ENCODE measurements around the gene RBM23.

Gene RBM23

GRCh38 chr14:22928237-22929103, 9.5 kb upstream of the RBM23 start:
- no peak for TF ChIP-seq CTCF (IDR thresholded peaks at IDR 0.05; ENCODE audit: extremely low read depth, insufficient read depth, missing control alignments)
- no peak for DNase-seq (ENCODE audit: low spot score)
- in situ Hi-C loops (cut with MboI; ENCODE audit: low pct_unique_long_range_greater_than_20kb, low sequenced_read_pairs, unreplicated experiment) = no loop called here

DNA sequence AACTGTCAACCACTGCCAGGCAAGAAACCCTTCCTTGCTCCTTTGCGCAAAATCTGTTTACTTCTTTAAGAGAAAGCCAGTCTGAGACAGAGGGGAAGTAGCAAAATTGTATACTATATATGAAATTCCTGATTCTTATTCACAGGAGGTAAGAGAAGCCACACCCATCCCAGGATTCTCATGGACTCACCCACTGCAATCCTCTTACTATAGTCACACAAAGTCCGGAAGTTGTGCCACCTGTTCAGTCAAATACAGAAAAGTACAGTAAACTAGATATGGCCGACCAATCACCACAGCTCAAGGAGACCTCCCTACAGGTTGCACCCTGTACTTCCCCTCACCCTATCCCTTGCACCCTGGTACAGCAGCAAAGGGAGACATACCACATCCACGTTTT, 7.4 kb upstream of the RBM23 start:
- in situ Hi-C loops (cut with MboI; ENCODE audit: low pct_unique_long_range_greater_than_20kb, low sequenced_read_pairs, unreplicated experiment) = no loop called here
- no peak for DNase-seq (ENCODE audit: low spot score)
- TF ChIP-seq CTCF (IDR thresholded peaks at IDR 0.05; ENCODE audit: extremely low read depth, insufficient read depth, missing control alignments) = no peak

- no peak for DNase-seq (ENCODE audit: low spot score)
- in situ Hi-C loops (cut with MboI; ENCODE audit: low pct_unique_long_range_greater_than_20kb, low sequenced_read_pairs, unreplicated experiment) = no loop called here
- no peak for TF ChIP-seq CTCF (IDR thresholded peaks at IDR 0.05; ENCODE audit: extremely low read depth, insufficient read depth, missing control alignments)
Observed at GRCh38 chr14:22925513-22925912, 6.6 kb upstream of the RBM23 start.

- in situ Hi-C loops (cut with MboI; ENCODE audit: low pct_unique_long_range_greater_than_20kb, low sequenced_read_pairs, unreplicated experiment) = no loop called here
- TF ChIP-seq CTCF (IDR thresholded peaks at IDR 0.05; ENCODE audit: extremely low read depth, insufficient read depth, missing control alignments) = no peak
- no peak for DNase-seq (ENCODE audit: low spot score)
Observed at GRCh38 chr14:22923746-22924145, 4.8 kb upstream of the RBM23 start.

DNA sequence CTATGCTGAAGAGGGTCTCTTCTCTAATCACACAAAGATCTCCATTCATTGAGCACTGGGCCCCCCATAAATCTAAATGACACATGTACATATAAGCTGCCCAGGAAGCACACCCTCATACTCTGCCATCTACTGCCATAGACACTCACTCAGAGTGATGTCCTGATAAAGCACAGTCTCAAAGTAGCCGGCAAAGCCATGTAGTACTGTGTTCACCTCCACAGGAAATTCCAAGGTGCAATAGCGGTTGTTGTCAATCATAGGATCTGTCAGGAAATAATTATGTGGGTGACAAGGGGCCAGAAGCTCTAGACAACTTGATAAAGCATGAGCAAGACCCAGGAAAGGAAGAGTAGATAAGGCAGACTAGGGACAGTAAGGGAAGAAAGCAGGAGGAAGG, 3.3 kb upstream of the RBM23 start:
- in situ Hi-C loops (cut with MboI; ENCODE audit: low pct_unique_long_range_greater_than_20kb, low sequenced_read_pairs, unreplicated experiment) = no loop called here
- DNase-seq (ENCODE audit: low spot score) = no peak

GRCh38 chr14:22920697-22921096, 1.7 kb upstream of the RBM23 start:
- no peak for TF ChIP-seq CTCF (IDR thresholded peaks at IDR 0.05; ENCODE audit: extremely low read depth, insufficient read depth, missing control alignments)
- in situ Hi-C loops (cut with MboI; ENCODE audit: low pct_unique_long_range_greater_than_20kb, low sequenced_read_pairs, unreplicated experiment) = no loop called here
- DNase-seq (ENCODE audit: low spot score) = no peak

More for the DNA sequence above, 3.3 kb upstream of the RBM23 start:
- no peak for TF ChIP-seq CTCF (IDR thresholded peaks at IDR 0.05; ENCODE audit: extremely low read depth, insufficient read depth, missing control alignments)

All from GM13977 (cell line).